Measurements from ENCODE around the gene FUT9.

The FUT9 gene

GRCh38 chr6:96186516-96187195, 170.9 kb downstream of the FUT9 start:
- no peak overlapping the region for H2AK5ac ChIP-seq (ENCODE audit: low read depth, low read length)
- H3K9me3 ChIP-seq (replicated peaks in 1 of 2; ENCODE audit: control insufficient read depth in 2 of 2, insufficient read depth in 1 of 2, low read depth in 1 of 2, low read length in 2 of 2): no peaks in the 10 kb centered on the region
- H3K4me3 ChIP-seq (ENCODE audit: low read length in 2 of 2): no peak overlapping the region
- H3K18ac ChIP-seq (ENCODE audit: low read length): no peak overlapping the region
- no peak overlapping the region for H2BK120ac ChIP-seq (ENCODE audit: low read depth, low read length)
- no peaks in the 10 kb centered on the region for H3K36me3 ChIP-seq (replicated peaks in 1 of 2; ENCODE audit: control insufficient read depth in 2 of 2, insufficient read depth in 2 of 2, low read length in 2 of 2)
- no peak overlapping the region for H3K9ac ChIP-seq (ENCODE audit: low read depth, low read length, poor library complexity)
- H2AFZ ChIP-seq (ENCODE audit: low read length): no peak overlapping the region
- H4K91ac ChIP-seq (ENCODE audit: low read depth, low read length, poor library complexity): no peak overlapping the region
- no CpG with 5 or more reads among the region's 2 CpGs for WGBS, 2 donors (ENCODE audit: extremely low coverage in 2 of 2, insufficient read length in 2 of 2, insufficient replicate concordance in 1 of 2)
- no peaks in the 10 kb centered on the region for H3K79me1 ChIP-seq (ENCODE audit: low read depth, low read length)
- H3K4me2 ChIP-seq (ENCODE audit: insufficient read depth, low read length, poor library complexity, severe bottlenecking): no peak overlapping the region
- H3K4me1 ChIP-seq (ENCODE audit: control insufficient read depth in 2 of 2, insufficient read depth in 1 of 2, low read depth in 1 of 2, low read length in 2 of 2): no peaks in the 10 kb centered on the region
- H3K23ac ChIP-seq (ENCODE audit: low read depth, low read length, poor library complexity): no peak overlapping the region
- H3K4ac ChIP-seq (ENCODE audit: low read length): no peak overlapping the region
- no peak for DNase-seq (ENCODE audit: low spot score)
- no peaks in the 10 kb centered on the region for H3K27me3 ChIP-seq (ENCODE audit: control insufficient read depth in 3 of 3, insufficient read depth in 3 of 3, low read depth in 1 of 3, low read length in 3 of 3)
- H4K8ac ChIP-seq (ENCODE audit: low read depth, low read length): no peak overlapping the region
- H2BK15ac ChIP-seq (ENCODE audit: low read length): no peak overlapping the region
- no peak overlapping the region for H2BK5ac ChIP-seq (ENCODE audit: low read length)
- H2BK12ac ChIP-seq (ENCODE audit: low read length): no peak overlapping the region
- no peak overlapping the region for H3K27ac ChIP-seq (replicated peaks; ENCODE audit: low read length)
- no peak overlapping the region for H3K14ac ChIP-seq (ENCODE audit: low read length)

- H2BK12ac ChIP-seq (ENCODE audit: low read length): no peak overlapping the region
- no peaks in the 10 kb centered on the region for H3K27me3 ChIP-seq (ENCODE audit: control insufficient read depth in 3 of 3, insufficient read depth in 3 of 3, low read depth in 1 of 3, low read length in 3 of 3)
- no peak overlapping the region for H2AK5ac ChIP-seq (ENCODE audit: low read depth, low read length)
- H3K18ac ChIP-seq (ENCODE audit: low read length): no peak overlapping the region
- H3K14ac ChIP-seq (ENCODE audit: low read length): no peak overlapping the region
- DNase-seq (ENCODE audit: low spot score): no peak
- no peak overlapping the region for H4K8ac ChIP-seq (ENCODE audit: low read depth, low read length)
- no peak overlapping the region for H3K23ac ChIP-seq (ENCODE audit: low read depth, low read length, poor library complexity)
- no peak overlapping the region for H2BK15ac ChIP-seq (ENCODE audit: low read length)
- H3K79me1 ChIP-seq (ENCODE audit: low read depth, low read length): no peaks in the 10 kb centered on the region
- H2BK5ac ChIP-seq (ENCODE audit: low read length): no peak overlapping the region
- H3K9ac ChIP-seq (ENCODE audit: low read depth, low read length, poor library complexity): no peak overlapping the region
- no peaks in the 10 kb centered on the region for H3K9me3 ChIP-seq (replicated peaks in 1 of 2; ENCODE audit: control insufficient read depth in 2 of 2, insufficient read depth in 1 of 2, low read depth in 1 of 2, low read length in 2 of 2)
- H4K91ac ChIP-seq (ENCODE audit: low read depth, low read length, poor library complexity): no peak overlapping the region
- no peak overlapping the region for H2AFZ ChIP-seq (ENCODE audit: low read length)
- H3K4ac ChIP-seq (ENCODE audit: low read length): no peak overlapping the region
- no peaks in the 10 kb centered on the region for H3K36me3 ChIP-seq (replicated peaks in 1 of 2; ENCODE audit: control insufficient read depth in 2 of 2, insufficient read depth in 2 of 2, low read length in 2 of 2)
- no peak overlapping the region for H3K27ac ChIP-seq (replicated peaks; ENCODE audit: low read length)
- no peak overlapping the region for H3K4me3 ChIP-seq (ENCODE audit: low read length in 2 of 2)
- no peak overlapping the region for H2BK120ac ChIP-seq (ENCODE audit: low read depth, low read length)
- WGBS, 2 donors (ENCODE audit: extremely low coverage in 2 of 2, insufficient read length in 2 of 2, insufficient replicate concordance in 1 of 2): no CpG with 5 or more reads among the region's 1 CpG
- no peaks in the 10 kb centered on the region for H3K4me1 ChIP-seq (ENCODE audit: control insufficient read depth in 2 of 2, insufficient read depth in 1 of 2, low read depth in 1 of 2, low read length in 2 of 2)
- H3K4me2 ChIP-seq (ENCODE audit: insufficient read depth, low read length, poor library complexity, severe bottlenecking): no peak overlapping the region
Measured at GRCh38 chr6:96194675-96195074, 178.9 kb downstream of the FUT9 start.

GRCh38 chr6:96195272-96195671, 179.5 kb downstream of the FUT9 start:
- no peak overlapping the region for H2BK12ac ChIP-seq (ENCODE audit: low read length)
- H3K27ac ChIP-seq (replicated peaks; ENCODE audit: low read length): no peak overlapping the region
- H3K4me1 ChIP-seq (ENCODE audit: control insufficient read depth in 2 of 2, insufficient read depth in 1 of 2, low read depth in 1 of 2, low read length in 2 of 2): no peaks in the 10 kb centered on the region
- no peak overlapping the region for H2BK15ac ChIP-seq (ENCODE audit: low read length)
- no peak for DNase-seq (ENCODE audit: low spot score)
- no peak overlapping the region for H3K23ac ChIP-seq (ENCODE audit: low read depth, low read length, poor library complexity)
- no peak overlapping the region for H3K14ac ChIP-seq (ENCODE audit: low read length)
- no peak overlapping the region for H2BK120ac ChIP-seq (ENCODE audit: low read depth, low read length)
- WGBS, 2 donors (ENCODE audit: extremely low coverage in 2 of 2, insufficient read length in 2 of 2, insufficient replicate concordance in 1 of 2): no CpG with 5 or more reads among the region's 3 CpGs
- no peak overlapping the region for H2AK5ac ChIP-seq (ENCODE audit: low read depth, low read length)
- no peak overlapping the region for H3K9ac ChIP-seq (ENCODE audit: low read depth, low read length, poor library complexity)
- no peaks in the 10 kb centered on the region for H3K79me1 ChIP-seq (ENCODE audit: low read depth, low read length)
- no peak overlapping the region for H2AFZ ChIP-seq (ENCODE audit: low read length)
- no peak overlapping the region for H2BK5ac ChIP-seq (ENCODE audit: low read length)
- H3K27me3 ChIP-seq (ENCODE audit: control insufficient read depth in 3 of 3, insufficient read depth in 3 of 3, low read depth in 1 of 3, low read length in 3 of 3): no peaks in the 10 kb centered on the region
- no peak overlapping the region for H3K18ac ChIP-seq (ENCODE audit: low read length)
- no peak overlapping the region for H4K8ac ChIP-seq (ENCODE audit: low read depth, low read length)
- no peak overlapping the region for H3K4me2 ChIP-seq (ENCODE audit: insufficient read depth, low read length, poor library complexity, severe bottlenecking)
- no peaks in the 10 kb centered on the region for H3K9me3 ChIP-seq (replicated peaks in 1 of 2; ENCODE audit: control insufficient read depth in 2 of 2, insufficient read depth in 1 of 2, low read depth in 1 of 2, low read length in 2 of 2)
- no peak overlapping the region for H3K4ac ChIP-seq (ENCODE audit: low read length)
- no peak overlapping the region for H4K91ac ChIP-seq (ENCODE audit: low read depth, low read length, poor library complexity)
- H3K36me3 ChIP-seq (replicated peaks in 1 of 2; ENCODE audit: control insufficient read depth in 2 of 2, insufficient read depth in 2 of 2, low read length in 2 of 2): no peaks in the 10 kb centered on the region
- H3K4me3 ChIP-seq (ENCODE audit: low read length in 2 of 2): no peak overlapping the region

- Histone ChIP-seq H3K27ac (replicated peaks; ENCODE audit: low read length) (no peak overlapping the region), H3K36me3 (replicated peaks in 1 of 2; ENCODE audit: control insufficient read depth in 2 of 2, insufficient read depth in 2 of 2, low read length in 2 of 2) (no peaks in the 10 kb centered on the region), H2BK120ac (ENCODE audit: low read depth, low read length) (no peak overlapping the region), H2BK5ac (ENCODE audit: low read length) (no peak overlapping the region), H3K23ac (ENCODE audit: low read depth, low read length, poor library complexity) (no peak overlapping the region), H2BK12ac (ENCODE audit: low read length) (no peak overlapping the region), H4K8ac (ENCODE audit: low read depth, low read length) (no peak overlapping the region), H3K79me1 (ENCODE audit: low read depth, low read length) (no peaks in the 10 kb centered on the region), H3K4me3 (ENCODE audit: low read length in 2 of 2) (no peak overlapping the region), H3K9me3 (replicated peaks in 1 of 2; ENCODE audit: control insufficient read depth in 2 of 2, insufficient read depth in 1 of 2, low read depth in 1 of 2, low read length in 2 of 2) (no peaks in the 10 kb centered on the region), H3K4ac (ENCODE audit: low read length) (no peak overlapping the region), H3K27me3 (ENCODE audit: control insufficient read depth in 3 of 3, insufficient read depth in 3 of 3, low read depth in 1 of 3, low read length in 3 of 3) (no peaks in the 10 kb centered on the region), H3K9ac (ENCODE audit: low read depth, low read length, poor library complexity) (no peak overlapping the region), H3K4me2 (ENCODE audit: insufficient read depth, low read length, poor library complexity, severe bottlenecking) (no peak overlapping the region), H2BK15ac (ENCODE audit: low read length) (no peak overlapping the region), H3K14ac (ENCODE audit: low read length) (no peak overlapping the region), H4K91ac (ENCODE audit: low read depth, low read length, poor library complexity) (no peak overlapping the region), H2AK5ac (ENCODE audit: low read depth, low read length) (no peak overlapping the region), H3K4me1 (ENCODE audit: control insufficient read depth in 2 of 2, insufficient read depth in 1 of 2, low read depth in 1 of 2, low read length in 2 of 2) (no peaks in the 10 kb centered on the region), H3K18ac (ENCODE audit: low read length) (no peak overlapping the region), H2AFZ (ENCODE audit: low read length) (no peak overlapping the region)
- no peak for DNase-seq (ENCODE audit: low spot score)
- no CpG with 5 or more reads among the region's 3 CpGs for WGBS, 2 donors (ENCODE audit: extremely low coverage in 2 of 2, insufficient read length in 2 of 2, insufficient replicate concordance in 1 of 2)
Measured at GRCh38 chr6:96196633-96197032, 180.9 kb downstream of the FUT9 start.
